SU-DHL-6 (cell line): ENCODE measurements around the gene KRT9.

Experiments
- H2AFZ ChIP-seq: fragments of 200-600 bp; sonication (generic); 2 replicates; pipeline ENCODE4 v1.6.1; 2014; ENCODE audit warnings: low read depth, mild to moderate bottlenecking, moderate library complexity, mixed read lengths, antibody characterized with exemption, low read length; ENCODE audit not compliant: severe bottlenecking
- H3F3A ChIP-seq: fragments of 200-600 bp; shearing (Covaris generic); 2 replicates; pipeline ENCODE4 v1.6.0; 2016; ENCODE audit warnings: antibody characterized with exemption, mild to moderate bottlenecking; ENCODE audit not compliant: insufficient read depth
- H3K27ac ChIP-seq: fragments of 200-600 bp; sonication (generic); 2 replicates; pipeline ENCODE4 v1.5.1; 2016; ENCODE audit warnings: low read depth, mild to moderate bottlenecking, low read length, moderate library complexity, mixed read lengths
- H3K27me3 ChIP-seq: fragments of 200-600 bp; sonication (generic), shearing (Covaris generic); 2 replicates; pipeline ENCODE4 v1.6.0; 2014; ENCODE audit warnings: mild to moderate bottlenecking, low read length
- H3K36me3 ChIP-seq: fragments of 200-600 bp; sonication (generic); 2 replicates; pipeline ENCODE4 v1.6.1; 2014; ENCODE audit warnings: mild to moderate bottlenecking, low read length, mixed read lengths
- H3K4me2 ChIP-seq: fragments of 300-600, 200-600 bp; shearing (Covaris generic), sonication (generic); 2 replicates; pipeline ENCODE4 v1.6.0; 2014; ENCODE audit warnings: low read length, low read depth, mild to moderate bottlenecking; ENCODE audit not compliant: poor library complexity, severe bottlenecking
- H3K4me3 ChIP-seq: fragments of 200-600 bp; sonication (generic); 2 replicates; pipeline ENCODE4 v1.5.1; 2014; ENCODE audit warnings: antibody characterized with exemption, low read length, mild to moderate bottlenecking, mixed read lengths; ENCODE audit not compliant: insufficient read depth, poor library complexity, severe bottlenecking
- H3K79me2 ChIP-seq: fragments of 200-600 bp; sonication (generic); 2 replicates; pipeline ENCODE4 v1.6.1; 2014; ENCODE audit warnings: mild to moderate bottlenecking, low read length, moderate library complexity; ENCODE audit not compliant: insufficient read depth
- H3K9ac ChIP-seq: fragments of 200-600 bp; sonication (generic); 2 replicates; pipeline ENCODE4 v1.7.0; 2014; ENCODE audit warnings: mild to moderate bottlenecking, low read length
- H3K9me2 ChIP-seq: fragments of 200-600 bp; sonication (generic); replicated peaks from 2 replicates; pipeline ENCODE4 v1.6.1; 2014; ENCODE audit warnings: low read length; ENCODE audit not compliant: insufficient read depth
- H3K9me3 ChIP-seq: fragments of 200-600 bp; sonication (generic); 2 replicates; pipeline ENCODE4 v1.6.1; 2014; ENCODE audit warnings: low read length, mixed read lengths; ENCODE audit not compliant: insufficient read depth
- H4K20me1 ChIP-seq: fragments of 200-600 bp; sonication (generic); 2 replicates; pipeline ENCODE4 v1.6.1; 2014; ENCODE audit warnings: low read depth, mild to moderate bottlenecking, antibody characterized with exemption, low read length, moderate library complexity, mixed read lengths
- CTCF ChIP-seq: fragments of 200-600 bp; sonication (generic); IDR thresholded peaks from one replicate; pipeline ENCODE4 v1.5.1; 2017; ENCODE audit warnings: antibody characterized with exemption, mild to moderate bottlenecking, low read length, moderate library complexity; ENCODE audit not compliant: insufficient read depth, poor library complexity, severe bottlenecking
- EZH2phosphoT487 ChIP-seq: fragments of 200-600 bp; sonication (generic), shearing (Covaris generic); conservative IDR thresholded peaks from 2 replicates; pipeline ENCODE4 v1.6.1; 2018; ENCODE audit warnings: mild to moderate bottlenecking, antibody characterized with exemption, low read length, moderate library complexity, mixed read lengths

The KRT9 gene

GRCh38 chr17:41553176-41553575 is 18.7 kb downstream of the KRT9 start:
- H3K9me3 ChIP-seq: no peaks in the 10 kb centered on the region
- H3K4me2 ChIP-seq: no peak overlapping the region
- no peak overlapping the region for H3K27ac ChIP-seq
- no peaks in the 10 kb centered on the region for H4K20me1 ChIP-seq
- no peak overlapping the region for H3K9ac ChIP-seq
- TF ChIP-seq CTCF (no peak), EZH2phosphoT487 (no peak)
- no peaks in the 10 kb centered on the region for H3K79me2 ChIP-seq
- H3K9me2 ChIP-seq: no peaks in the 10 kb centered on the region
- H3K36me3 ChIP-seq: no peaks in the 10 kb centered on the region
- H3F3A ChIP-seq: no peaks in the 10 kb centered on the region
- no peak overlapping the region for H3K4me3 ChIP-seq
- H2AFZ ChIP-seq: no peak overlapping the region
- no peaks in the 10 kb centered on the region for H3K27me3 ChIP-seq

DNA sequence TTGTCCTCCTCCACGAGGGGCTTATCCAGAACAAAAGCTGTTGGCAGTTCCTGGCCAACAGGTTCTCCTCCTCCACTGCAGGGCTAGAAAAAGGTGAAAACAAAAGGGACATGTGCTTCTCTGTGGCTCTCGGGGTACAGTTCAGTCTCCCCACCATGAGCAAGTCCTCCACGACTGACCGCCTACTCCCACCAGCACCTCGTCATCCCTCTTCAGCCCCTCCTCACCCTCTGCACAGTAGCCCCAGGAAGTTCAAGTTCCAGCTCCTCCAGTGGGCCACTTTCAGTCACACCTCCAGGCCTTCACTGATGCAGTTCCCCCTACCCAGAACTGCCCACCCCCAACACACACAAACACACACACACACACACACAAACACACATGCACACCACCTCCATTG is 19.4 kb downstream of the KRT9 start:
- H3K79me2 ChIP-seq: no peaks in the 10 kb centered on the region
- H3K9ac ChIP-seq: no peak overlapping the region
- TF ChIP-seq CTCF (no peak), EZH2phosphoT487 (no peak)
- H4K20me1 ChIP-seq: no peaks in the 10 kb centered on the region
- H3K9me2 ChIP-seq: no peaks in the 10 kb centered on the region
- no peaks in the 10 kb centered on the region for H3K9me3 ChIP-seq
- no peaks in the 10 kb centered on the region for H3F3A ChIP-seq
- no peak overlapping the region for H2AFZ ChIP-seq
- no peak overlapping the region for H3K27ac ChIP-seq
- no peaks in the 10 kb centered on the region for H3K27me3 ChIP-seq
- H3K36me3 ChIP-seq: no peaks in the 10 kb centered on the region
- H3K4me3 ChIP-seq: no peak overlapping the region
- H3K4me2 ChIP-seq: no peak overlapping the region

GRCh38 chr17:41551365-41551764 is 20.5 kb downstream of the KRT9 start:
- no peaks in the 10 kb centered on the region for H3K79me2 ChIP-seq
- H3K27ac ChIP-seq: no peak overlapping the region

More at GRCh38 chr17:41551365-41551764, 20.5 kb downstream of the KRT9 start:
- Histone ChIP-seq H3K4me2 (no peak overlapping the region), H2AFZ (no peak overlapping the region), H3K4me3 (no peak overlapping the region), H3F3A (no peaks in the 10 kb centered on the region), H3K27me3 (no peaks in the 10 kb centered on the region), H4K20me1 (no peaks in the 10 kb centered on the region), H3K9me2 (no peaks in the 10 kb centered on the region), H3K36me3 (no peaks in the 10 kb centered on the region), H3K9ac (no peak overlapping the region), H3K9me3 (no peaks in the 10 kb centered on the region)
- no peak for TF ChIP-seq CTCF
- no peak for TF ChIP-seq EZH2phosphoT487
